ENCODE data around the gene STAB2.

The STAB2 gene

DNA sequence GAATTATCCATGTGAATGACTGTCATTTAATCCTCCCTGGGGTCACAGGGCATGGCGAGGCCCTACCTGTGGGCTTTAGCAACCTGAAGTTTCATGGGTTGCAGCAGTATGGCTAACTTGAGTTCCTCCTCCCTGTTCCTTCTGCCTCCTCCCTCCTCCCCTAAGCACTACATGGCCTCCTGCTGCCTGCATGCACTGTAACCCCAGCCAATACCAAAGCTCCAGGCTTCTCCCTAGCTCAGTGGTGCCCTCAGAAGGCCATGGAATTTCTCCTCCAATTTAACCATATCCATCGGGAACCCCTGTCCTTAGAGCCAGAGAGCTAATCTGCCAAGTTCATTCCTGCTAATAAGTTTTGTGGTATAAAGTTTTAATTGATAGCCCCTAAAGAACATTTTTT, 158.9 kb downstream of the STAB2 start:
- DNase-seq (ENCODE audit: low read depth): no peak
- TF ChIP-seq, protein P1, sequence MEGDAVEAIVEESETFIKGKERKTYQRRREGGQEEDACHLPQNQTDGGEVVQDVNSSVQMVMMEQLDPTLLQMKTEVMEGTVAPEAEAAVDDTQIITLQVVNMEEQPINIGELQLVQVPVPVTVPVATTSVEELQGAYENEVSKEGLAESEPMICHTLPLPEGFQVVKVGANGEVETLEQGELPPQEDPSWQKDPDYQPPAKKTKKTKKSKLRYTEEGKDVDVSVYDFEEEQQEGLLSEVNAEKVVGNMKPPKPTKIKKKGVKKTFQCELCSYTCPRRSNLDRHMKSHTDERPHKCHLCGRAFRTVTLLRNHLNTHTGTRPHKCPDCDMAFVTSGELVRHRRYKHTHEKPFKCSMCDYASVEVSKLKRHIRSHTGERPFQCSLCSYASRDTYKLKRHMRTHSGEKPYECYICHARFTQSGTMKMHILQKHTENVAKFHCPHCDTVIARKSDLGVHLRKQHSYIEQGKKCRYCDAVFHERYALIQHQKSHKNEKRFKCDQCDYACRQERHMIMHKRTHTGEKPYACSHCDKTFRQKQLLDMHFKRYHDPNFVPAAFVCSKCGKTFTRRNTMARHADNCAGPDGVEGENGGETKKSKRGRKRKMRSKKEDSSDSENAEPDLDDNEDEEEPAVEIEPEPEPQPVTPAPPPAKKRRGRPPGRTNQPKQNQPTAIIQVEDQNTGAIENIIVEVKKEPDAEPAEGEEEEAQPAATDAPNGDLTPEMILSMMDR (conservative IDR thresholded peaks at IDR 0.05; ENCODE audit: low read length): no peak
- H3K4me3 ChIP-seq (ENCODE audit: low read length): no peak overlapping the region

DNA sequence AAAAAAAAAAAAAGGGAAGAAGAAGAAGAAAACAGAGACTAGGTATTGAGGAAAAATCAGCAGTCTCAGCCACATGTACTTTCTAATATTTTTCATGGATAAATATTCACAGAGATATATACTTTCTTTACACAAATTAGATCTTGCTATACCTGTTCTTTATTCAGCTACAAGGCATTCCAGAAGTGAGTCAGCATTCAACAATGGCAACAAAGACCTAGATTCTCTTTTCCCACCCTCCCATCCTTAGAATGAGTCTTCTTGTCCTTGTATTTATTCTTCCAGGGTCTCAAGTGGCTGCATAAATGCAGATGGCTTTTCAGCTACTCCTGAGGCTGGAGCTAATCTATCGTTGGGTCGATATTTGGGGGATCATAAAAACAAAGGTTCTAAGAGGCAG, 160.9 kb downstream of the STAB2 start:
- no peak for DNase-seq (ENCODE audit: low read depth)
- H3K4me3 ChIP-seq (ENCODE audit: low read length): no peak overlapping the region
- TF ChIP-seq, protein P1 (conservative IDR thresholded peaks at IDR 0.05; ENCODE audit: low read length): no peak

DNA sequence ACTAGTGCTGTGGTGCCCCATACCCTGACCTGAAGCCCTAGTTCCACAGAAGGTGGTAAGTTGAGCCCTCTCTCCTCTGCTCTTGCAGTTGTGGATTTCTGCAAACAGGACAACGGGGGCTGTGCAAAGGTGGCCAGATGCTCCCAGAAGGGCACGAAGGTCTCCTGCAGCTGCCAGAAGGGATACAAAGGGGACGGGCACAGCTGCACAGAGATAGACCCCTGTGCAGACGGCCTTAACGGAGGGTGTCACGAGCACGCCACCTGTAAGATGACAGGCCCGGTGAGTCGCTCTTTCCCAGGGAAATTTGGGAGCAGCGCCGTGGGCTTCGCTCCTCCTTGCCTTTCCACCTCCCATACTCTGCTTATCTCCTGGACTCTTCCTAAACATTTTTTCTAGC, 161.8 kb downstream of the STAB2 start:
- H3K4me3 ChIP-seq (ENCODE audit: low read length): no peak overlapping the region
- TF ChIP-seq, protein P1 (conservative IDR thresholded peaks at IDR 0.05; ENCODE audit: low read length): no peak
- DNase-seq (ENCODE audit: low read depth): no peak

DNA sequence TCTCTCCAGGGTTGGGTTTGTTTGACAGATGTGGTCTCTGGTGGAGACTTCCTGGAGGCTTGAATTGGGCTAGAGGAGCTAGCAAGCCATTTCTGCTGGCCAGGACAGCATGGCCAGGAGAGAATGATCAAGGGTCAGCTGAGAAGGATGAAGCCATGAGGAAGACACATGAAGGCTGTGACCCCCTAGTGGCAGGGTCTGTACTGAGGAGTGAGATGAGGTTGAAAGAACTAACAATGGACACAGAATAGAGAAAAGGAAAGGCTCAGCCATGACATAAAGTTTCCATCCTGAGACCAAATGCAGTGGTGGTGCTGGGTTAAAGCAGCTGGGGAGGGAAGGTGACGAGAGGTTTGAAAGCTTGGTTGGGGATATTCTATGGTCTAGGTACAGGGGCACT, 164.1 kb downstream of the STAB2 start:
- no peak for DNase-seq (ENCODE audit: low read depth)
- TF ChIP-seq, protein P1 (conservative IDR thresholded peaks at IDR 0.05; ENCODE audit: low read length): no peak
- H3K4me3 ChIP-seq (ENCODE audit: low read length): no peak overlapping the region

DNA sequence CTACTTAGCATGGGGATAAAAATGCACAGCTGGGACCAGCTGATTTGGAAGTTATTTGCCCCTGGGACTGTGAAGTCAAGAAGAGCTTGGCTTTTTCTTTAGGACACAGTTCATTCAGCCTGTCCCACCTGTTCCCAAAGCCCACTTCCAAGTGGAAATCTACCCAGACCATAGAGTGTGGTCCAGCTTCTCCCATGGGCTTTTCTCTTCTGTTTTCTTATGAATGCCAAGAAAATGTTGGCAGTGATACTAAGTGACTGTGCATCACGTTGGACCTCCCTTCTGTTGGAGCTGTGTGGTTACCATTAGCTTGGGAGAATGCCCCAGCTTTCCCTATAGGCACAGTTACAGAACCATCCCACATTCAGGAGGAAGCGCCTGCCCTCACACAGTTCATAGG, 164.5 kb downstream of the STAB2 start:
- peak; percentile 30 for DNase-seq (ENCODE audit: low read depth)
- TF ChIP-seq, protein P1 (conservative IDR thresholded peaks at IDR 0.05; ENCODE audit: low read length): no peak
- H3K4me3 ChIP-seq (ENCODE audit: low read length): no peak overlapping the region

DNA sequence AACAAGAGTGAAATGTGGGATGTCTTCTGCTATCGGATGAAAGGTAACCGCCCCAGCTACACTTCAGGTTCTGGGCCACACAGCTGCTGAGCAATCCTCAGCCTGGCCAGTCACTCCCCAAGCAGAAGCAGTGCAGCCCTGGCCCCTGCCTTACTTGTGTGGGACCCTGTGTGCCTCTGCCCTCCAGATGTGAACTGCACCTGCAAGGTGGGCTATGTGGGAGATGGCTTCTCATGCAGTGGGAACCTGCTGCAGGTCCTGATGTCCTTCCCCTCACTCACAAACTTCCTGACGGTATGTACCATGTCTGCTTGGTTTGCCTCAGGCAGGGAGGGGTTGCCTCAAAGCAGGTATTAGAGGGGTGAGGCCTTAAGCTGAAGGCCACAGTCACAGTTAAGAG, 168.4 kb downstream of the STAB2 start:
- TF ChIP-seq, protein P1 (conservative IDR thresholded peaks at IDR 0.05; ENCODE audit: low read length): no peak
- no peak for DNase-seq (ENCODE audit: low read depth)
- no peak overlapping the region for H3K4me3 ChIP-seq (ENCODE audit: low read length)

DNA sequence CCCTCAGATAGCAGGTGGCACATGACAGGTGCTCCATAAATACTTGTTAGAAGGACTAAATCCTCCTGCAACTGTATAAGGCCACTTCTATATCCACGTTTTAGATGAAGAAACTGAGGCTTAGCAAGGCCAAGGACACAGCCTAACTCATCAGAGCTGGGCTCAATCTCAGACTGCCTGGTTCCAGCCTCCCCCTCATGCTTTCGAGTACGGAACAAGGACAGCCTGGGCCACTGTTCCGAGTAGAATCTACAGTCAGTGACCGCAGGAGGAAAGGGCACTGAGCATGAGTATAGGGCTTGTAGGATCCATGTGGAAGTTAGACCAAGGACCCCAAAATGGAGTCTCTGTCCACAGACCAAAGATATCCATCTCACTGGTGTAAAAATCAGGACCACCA, 169.4 kb downstream of the STAB2 start:
- no peak overlapping the region for H3K4me3 ChIP-seq (ENCODE audit: low read length)

More for the DNA sequence above, 169.4 kb downstream of the STAB2 start:
- TF ChIP-seq, protein P1 (conservative IDR thresholded peaks at IDR 0.05; ENCODE audit: low read length): no peak
- DNase-seq (ENCODE audit: low read depth): no peak
